Hepatocyte (in vitro differentiated cells): Measurements from ENCODE around the gene EPHA6. TPM values are rescaled to one million over a fixed set of nuclear protein-coding genes. Genes with fewer than 3 reads are reported as not detected.
A peak's percentile ranks its signal among the peaks of the same experiment; 100 is the strongest.

ENCODE experiments used
- DNase-seq: peaks from one replicate; pipeline ENCODE4 v3.0.0-alpha.2; 2016; ENCODE audit warnings: low spot score
- H2AFZ ChIP-seq: fragments of 200-600 bp; sonication (generic); 2 replicates; pipeline ENCODE4 v1.6.0; 2016; ENCODE audit warnings: antibody characterized with exemption, mild to moderate bottlenecking
- H3K27ac ChIP-seq: fragments of 200-600 bp; sonication (generic); 2 replicates; pipeline ENCODE4 v1.5.1; 2016; ENCODE audit warnings: mild to moderate bottlenecking
- H3K27me3 ChIP-seq: fragments of 200-600 bp; sonication (generic); 2 replicates; pipeline ENCODE4 v1.6.1; 2016
- H3K36me3 ChIP-seq: fragments of 200-600 bp; sonication (generic); replicated peaks from 2 replicates; pipeline ENCODE4 v1.5.1; 2016; ENCODE audit warnings: low read depth; ENCODE audit not compliant: insufficient read depth
- H3K4me1 ChIP-seq: fragments of 200-600 bp; sonication (generic); 2 replicates; pipeline ENCODE4 v1.5.1; 2016; ENCODE audit warnings: mild to moderate bottlenecking, moderate library complexity; ENCODE audit not compliant: insufficient read depth
- H3K4me2 ChIP-seq: fragments of 200-600 bp; sonication (generic); 2 replicates; pipeline ENCODE4 v1.6.0; 2016
- H3K4me3 ChIP-seq: fragments of 200-600 bp; sonication (generic); 2 replicates; pipeline ENCODE4 v1.5.1; 2016; ENCODE audit warnings: mild to moderate bottlenecking
- H3K79me2 ChIP-seq: fragments of 200-600 bp; sonication (generic); 2 replicates; pipeline ENCODE4 v1.6.0; 2017; ENCODE audit warnings: mild to moderate bottlenecking
- H3K9me2 ChIP-seq: fragments of 200-600 bp; sonication (generic); replicated peaks from 2 replicates; pipeline ENCODE4 v1.6.0; 2017; ENCODE audit warnings: mild to moderate bottlenecking; ENCODE audit not compliant: insufficient read depth
- H3K9me3 ChIP-seq: fragments of 200-600 bp; sonication (generic); 2 replicates; pipeline ENCODE4 v1.5.1; 2016; ENCODE audit warnings: low read depth, mild to moderate bottlenecking
- H4K20me1 ChIP-seq: fragments of 200-600 bp; sonication (generic); 2 replicates; pipeline ENCODE4 v1.6.0; 2016; ENCODE audit warnings: mild to moderate bottlenecking; ENCODE audit not compliant: insufficient read depth, poor library complexity, severe bottlenecking
- CTCF ChIP-seq: fragments of 200-600 bp; sonication (generic); IDR thresholded peaks from 2 replicates; pipeline ENCODE4 v1.5.1; 2016; ENCODE audit warnings: antibody characterized with exemption, mild to moderate bottlenecking; ENCODE audit not compliant: poor library complexity
- EZH2 ChIP-seq: fragments of 200-600 bp; sonication (generic); IDR thresholded peaks from 2 replicates; pipeline ENCODE4 v1.6.1; 2016; ENCODE audit warnings: antibody characterized with exemption, mild to moderate bottlenecking, borderline replicate concordance
- EZH2phosphoT487 ChIP-seq: fragments of 200-600 bp; sonication (generic); IDR thresholded peaks from one replicate; pipeline ENCODE4 v1.6.1; 2018; ENCODE audit warnings: antibody characterized with exemption, mild to moderate bottlenecking, low read depth, moderate library complexity; ENCODE audit not compliant: unreplicated experiment, severe bottlenecking
- WGBS: methylation state at CpG from one replicate; pipeline ENCODE4 v1.1.6; 2016; ENCODE audit warnings: low lambda C conversion rate; ENCODE audit errors: missing lambda C conversion rate; 5-methylcytosine and 5-hydroxymethylcytosine counted together
- polyA plus RNA-seq: library from polyadenylated mRNA; unstranded; fragments of >200 nt; fragmentation: Nextera tagmentation; extraction: Ambion mirVana; gene quantifications from 2 replicates; pipeline ENCODE4 v1.2.1, GENCODE V29; 2016
- total RNA-seq: library from RNA; depleted of rRNA; stranded (reverse); fragments of >200 nt; gene quantifications from 2 replicates; pipeline ENCODE4 v1.2.3, GENCODE V29; 2014

EPHA6 gene
- total and polyA plus RNA-seq, 2 experiments from 2014 or later, result 3.4 to 16.7 TPM

DNA sequence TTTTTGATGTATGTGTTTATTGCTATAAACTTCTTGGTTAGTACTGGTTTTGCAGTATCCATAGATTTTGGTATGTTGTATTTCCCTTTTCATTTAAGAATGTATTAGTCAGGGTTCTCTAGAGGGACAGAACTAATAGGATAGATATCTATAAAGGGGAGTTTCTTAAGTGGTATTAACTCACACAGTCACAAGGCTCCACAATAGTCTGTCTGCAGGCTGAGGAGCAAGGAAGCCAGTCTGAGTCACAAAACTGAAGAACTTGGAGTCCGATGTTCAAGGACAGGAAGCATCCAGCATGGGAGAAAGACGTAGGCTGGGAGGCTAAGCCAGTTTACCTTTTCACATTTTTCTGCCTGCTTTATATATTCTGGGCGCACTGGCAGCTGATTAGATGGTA is 958.5 kb downstream of the EPHA6 start:
- H3K9me2 ChIP-seq, result no peaks in the 10 kb centered on the region
- WGBS, result 88% methylated on average over 3 of the region's 3 CpGs
- no peaks in the 10 kb centered on the region for H3K4me1 ChIP-seq
- peaks cover 3% of the 10 kb centered on the region for H3K36me3 ChIP-seq
- no peak overlapping the region for H3K4me3 ChIP-seq
- no peak for DNase-seq
- H3K4me2 ChIP-seq, result no peak overlapping the region
- TF ChIP-seq EZH2phosphoT487 (no peak), EZH2 (no peak), CTCF (no peak)
- no peaks in the 10 kb centered on the region for H3K9me3 ChIP-seq
- H2AFZ ChIP-seq, result no peak overlapping the region
- H3K27me3 ChIP-seq, result no peaks in the 10 kb centered on the region
- no peaks in the 10 kb centered on the region for H4K20me1 ChIP-seq
- no peak overlapping the region for H3K27ac ChIP-seq
- H3K79me2 ChIP-seq, result peaks cover 3% of the 10 kb centered on the region

GRCh38 chr3:97778152-97778551 is 963.8 kb downstream of the EPHA6 start:
- no peak for DNase-seq
- Histone ChIP-seq H3K27ac (no peak overlapping the region), H3K4me1 (no peaks in the 10 kb centered on the region), H3K36me3 (no peaks in the 10 kb centered on the region), H3K9me2 (no peaks in the 10 kb centered on the region), H3K27me3 (no peaks in the 10 kb centered on the region), H3K4me3 (no peak overlapping the region), H4K20me1 (no peaks in the 10 kb centered on the region), H3K4me2 (no peak overlapping the region), H3K9me3 (no peaks in the 10 kb centered on the region), H2AFZ (no peak overlapping the region), H3K79me2 (no peaks in the 10 kb centered on the region)
- TF ChIP-seq EZH2phosphoT487, result no peak
- no peak for TF ChIP-seq EZH2
- no peak for TF ChIP-seq CTCF

DNA sequence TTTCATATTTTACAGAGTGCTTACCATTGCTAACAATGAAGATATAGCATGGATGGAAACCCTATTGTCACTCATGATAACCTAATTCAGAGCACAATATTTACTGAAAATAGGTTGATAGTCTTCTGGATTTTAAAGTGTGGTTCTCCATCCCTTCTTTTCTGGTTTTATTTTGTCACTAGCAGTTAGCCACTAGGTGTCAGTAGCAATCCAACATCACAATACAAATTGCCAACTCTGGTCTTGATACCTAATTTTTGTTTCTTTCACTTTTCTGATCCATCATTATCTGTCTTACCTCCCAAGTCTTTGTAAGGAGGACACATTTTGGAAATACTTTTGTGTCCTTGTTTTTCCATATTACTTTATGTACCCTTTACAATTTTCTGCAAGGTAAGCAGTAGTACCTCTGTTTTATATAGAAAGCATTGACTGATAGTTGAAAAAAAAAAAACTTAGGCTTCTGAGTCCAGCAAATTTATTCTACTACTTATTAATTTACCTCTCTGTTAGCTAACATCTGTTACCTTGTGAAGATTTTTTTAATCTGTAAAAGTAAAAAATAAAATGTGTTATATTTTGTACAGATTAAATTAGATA is 979.1 kb downstream of the EPHA6 start:
- no peaks in the 10 kb centered on the region for H3K4me1 ChIP-seq
- H3K27me3 ChIP-seq, result no peaks in the 10 kb centered on the region
- no peaks in the 10 kb centered on the region for H3K9me3 ChIP-seq
- no peak overlapping the region for H2AFZ ChIP-seq
- H3K4me3 ChIP-seq, result no peak overlapping the region
- no peaks in the 10 kb centered on the region for H4K20me1 ChIP-seq
- no peak overlapping the region for H3K27ac ChIP-seq
- no peak for TF ChIP-seq EZH2
- TF ChIP-seq CTCF, result peak; percentile 89
- no peak for TF ChIP-seq EZH2phosphoT487
- DNase-seq, result peak; percentile 55
- H3K79me2 ChIP-seq, result no peaks in the 10 kb centered on the region
- H3K4me2 ChIP-seq, result no peak overlapping the region
- H3K36me3 ChIP-seq, result no peaks in the 10 kb centered on the region
- no peaks in the 10 kb centered on the region for H3K9me2 ChIP-seq

GRCh38 chr3:97795951-97796350 is 981.6 kb downstream of the EPHA6 start:
- no peaks in the 10 kb centered on the region for H4K20me1 ChIP-seq
- WGBS, result 88% methylated on average over 4 of the region's 4 CpGs

More at GRCh38 chr3:97795951-97796350, 981.6 kb downstream of the EPHA6 start:
- no peak overlapping the region for H3K4me3 ChIP-seq
- no peaks in the 10 kb centered on the region for H3K36me3 ChIP-seq
- no peak overlapping the region for H3K27ac ChIP-seq
- no peaks in the 10 kb centered on the region for H3K79me2 ChIP-seq
- no peak for DNase-seq
- TF ChIP-seq EZH2 (no peak), EZH2phosphoT487 (no peak)
- H3K9me2 ChIP-seq, result no peaks in the 10 kb centered on the region
- H2AFZ ChIP-seq, result no peak overlapping the region
- no peaks in the 10 kb centered on the region for H3K4me1 ChIP-seq
- no peak overlapping the region for H3K4me2 ChIP-seq
- H3K9me3 ChIP-seq, result no peaks in the 10 kb centered on the region
- no peaks in the 10 kb centered on the region for H3K27me3 ChIP-seq
